SJCRH30 (cell line): ENCODE measurements around the gene TRIM69. TPM values are rescaled to one million over a fixed set of nuclear protein-coding genes. Genes with fewer than 3 reads are reported as not detected.
A peak's percentile ranks its signal among the peaks of the same experiment; 100 is the strongest.
"Not testable (repeated sequence)": the region's sequence is repeated elsewhere in the genome, so short reads cannot be mapped to it uniquely, and the experiment has no call there.

Experiments
- DNase-seq, 2 experiments: peaks; one replicate each; pipeline ENCODE4 v3.0.0-alpha.2; 2015 to 2020
- H3K27ac ChIP-seq: fragments of 250-450 bp; sonication (Bioruptor Pico); 2 replicates; pipeline ENCODE4 v1.5.1; 2020; ENCODE audit warnings: mild to moderate bottlenecking, moderate library complexity
- H3K27me3 ChIP-seq: fragments of 250-450 bp; sonication (Bioruptor Pico); 2 replicates; pipeline ENCODE4 v1.5.1; 2020; ENCODE audit warnings: mild to moderate bottlenecking, moderate library complexity
- H3K36me3 ChIP-seq: fragments of 250-450 bp; sonication (Bioruptor Pico); 2 replicates; pipeline ENCODE4 v1.5.1; 2020; ENCODE audit warnings: mild to moderate bottlenecking, moderate library complexity
- H3K4me1 ChIP-seq: fragments of 250-450 bp; sonication (Bioruptor Pico); 2 replicates; pipeline ENCODE4 v1.5.1; 2020; ENCODE audit warnings: mild to moderate bottlenecking, moderate library complexity
- H3K4me3 ChIP-seq: fragments of 250-450 bp; sonication (Bioruptor Pico); 2 replicates; pipeline ENCODE4 v1.5.1; 2020; ENCODE audit warnings: mild to moderate bottlenecking, moderate library complexity
- H3K9me3 ChIP-seq: fragments of 250-450 bp; sonication (Bioruptor Pico); replicated peaks from 2 replicates; pipeline ENCODE4 v1.5.1; 2020; ENCODE audit warnings: mild to moderate bottlenecking, moderate library complexity
- total RNA-seq: library from RNA; depleted of rRNA; stranded (reverse); fragments of >200 nt; shearing (Covaris generic); gene quantifications from 2 replicates; pipeline ENCODE4 v1.2.3, GENCODE V29; 2014

Gene TRIM69
- total RNA-seq, 1 experiment from 2014 or later, result 15.7 TPM

DNA sequence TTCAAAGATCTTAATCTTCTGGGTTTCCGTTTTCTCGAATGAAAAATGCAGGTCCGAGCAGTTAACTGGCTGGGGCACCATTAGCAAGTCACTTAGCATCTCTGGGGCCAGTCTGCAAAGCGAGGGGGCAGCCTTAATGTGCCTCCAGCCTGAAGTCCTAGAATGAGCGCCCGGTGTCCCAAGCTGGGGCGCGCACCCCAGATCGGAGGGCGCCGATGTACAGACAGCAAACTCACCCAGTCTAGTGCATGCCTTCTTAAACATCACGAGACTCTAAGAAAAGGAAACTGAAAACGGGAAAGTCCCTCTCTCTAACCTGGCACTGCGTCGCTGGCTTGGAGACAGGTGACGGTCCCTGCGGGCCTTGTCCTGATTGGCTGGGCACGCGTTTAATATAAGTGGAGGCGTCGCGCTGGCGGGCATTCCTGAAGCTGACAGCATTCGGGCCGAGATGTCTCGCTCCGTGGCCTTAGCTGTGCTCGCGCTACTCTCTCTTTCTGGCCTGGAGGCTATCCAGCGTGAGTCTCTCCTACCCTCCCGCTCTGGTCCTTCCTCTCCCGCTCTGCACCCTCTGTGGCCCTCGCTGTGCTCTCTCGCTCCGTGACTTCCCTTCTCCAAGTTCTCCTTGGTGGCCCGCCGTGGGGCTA lies 25.1 kb upstream of the TRIM69 start, which contains the start of the genes B2M and PATL2:
Gene B2M (plus strand): TSS at position 422 of the 647 bp plus-strand sequence. CDS start 30 bp downstream, at position 452.
Gene PATL2 (minus strand): TSS at position 228 of the 647 bp plus-strand sequence. CDS start 34,833 bp downstream, outside the sequence.
- H3K27me3 ChIP-seq, result no peaks in the 10 kb centered on the region
- H3K4me3 ChIP-seq, result peak within 1 kb of the TSS; percentile 87
- peak; percentile 95 to 98 for DNase-seq
- 0 out of 2 replicates have a peak, but pooled peaks cover 6% of the 10 kb centered on the region for H3K4me1 ChIP-seq
- peak within 1 kb of the TSS; percentile 79 for H3K27ac ChIP-seq
- H3K9me3 ChIP-seq, result no peaks in the 10 kb centered on the region
- peaks cover 13% of the 10 kb centered on the region for H3K36me3 ChIP-seq

DNA sequence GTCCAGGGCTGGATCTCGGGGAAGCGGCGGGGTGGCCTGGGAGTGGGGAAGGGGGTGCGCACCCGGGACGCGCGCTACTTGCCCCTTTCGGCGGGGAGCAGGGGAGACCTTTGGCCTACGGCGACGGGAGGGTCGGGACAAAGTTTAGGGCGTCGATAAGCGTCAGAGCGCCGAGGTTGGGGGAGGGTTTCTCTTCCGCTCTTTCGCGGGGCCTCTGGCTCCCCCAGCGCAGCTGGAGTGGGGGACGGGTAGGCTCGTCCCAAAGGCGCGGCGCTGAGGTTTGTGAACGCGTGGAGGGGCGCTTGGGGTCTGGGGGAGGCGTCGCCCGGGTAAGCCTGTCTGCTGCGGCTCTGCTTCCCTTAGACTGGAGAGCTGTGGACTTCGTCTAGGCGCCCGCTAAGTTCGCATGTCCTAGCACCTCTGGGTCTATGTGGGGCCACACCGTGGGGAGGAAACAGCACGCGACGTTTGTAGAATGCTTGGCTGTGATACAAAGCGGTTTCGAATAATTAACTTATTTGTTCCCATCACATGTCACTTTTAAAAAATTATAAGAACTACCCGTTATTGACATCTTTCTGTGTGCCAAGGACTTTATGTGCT lies 24.5 kb upstream of the TRIM69 start:
- Histone ChIP-seq H3K4me3 (peak overlapping the region; percentile 87), H3K9me3 (no peaks in the 10 kb centered on the region), H3K27me3 (no peaks in the 10 kb centered on the region), H3K36me3 (peaks cover 20% of the 10 kb centered on the region), H3K4me1 (0 out of 2 replicates have a peak, but pooled peaks cover 6% of the 10 kb centered on the region), H3K27ac (peak overlapping the region; percentile 79)
- peak; percentile 58 to 60 for DNase-seq

DNA sequence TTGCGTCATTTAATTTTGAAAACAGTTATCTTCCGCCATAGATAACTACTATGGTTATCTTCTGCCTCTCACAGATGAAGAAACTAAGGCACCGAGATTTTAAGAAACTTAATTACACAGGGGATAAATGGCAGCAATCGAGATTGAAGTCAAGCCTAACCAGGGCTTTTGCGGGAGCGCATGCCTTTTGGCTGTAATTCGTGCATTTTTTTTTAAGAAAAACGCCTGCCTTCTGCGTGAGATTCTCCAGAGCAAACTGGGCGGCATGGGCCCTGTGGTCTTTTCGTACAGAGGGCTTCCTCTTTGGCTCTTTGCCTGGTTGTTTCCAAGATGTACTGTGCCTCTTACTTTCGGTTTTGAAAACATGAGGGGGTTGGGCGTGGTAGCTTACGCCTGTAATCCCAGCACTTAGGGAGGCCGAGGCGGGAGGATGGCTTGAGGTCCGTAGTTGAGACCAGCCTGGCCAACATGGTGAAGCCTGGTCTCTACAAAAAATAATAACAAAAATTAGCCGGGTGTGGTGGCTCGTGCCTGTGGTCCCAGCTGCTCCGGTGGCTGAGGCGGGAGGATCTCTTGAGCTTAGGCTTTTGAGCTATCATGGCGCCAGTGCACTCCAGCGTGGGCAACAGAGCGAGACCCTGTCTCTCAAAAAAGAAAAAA lies 23.9 kb upstream of the TRIM69 start:
- H3K27ac ChIP-seq, result peak overlapping the region; percentile 79
- DNase-seq, result peak; percentile 66 to 77
- H3K36me3 ChIP-seq, result peaks cover 26% of the 10 kb centered on the region

DNA sequence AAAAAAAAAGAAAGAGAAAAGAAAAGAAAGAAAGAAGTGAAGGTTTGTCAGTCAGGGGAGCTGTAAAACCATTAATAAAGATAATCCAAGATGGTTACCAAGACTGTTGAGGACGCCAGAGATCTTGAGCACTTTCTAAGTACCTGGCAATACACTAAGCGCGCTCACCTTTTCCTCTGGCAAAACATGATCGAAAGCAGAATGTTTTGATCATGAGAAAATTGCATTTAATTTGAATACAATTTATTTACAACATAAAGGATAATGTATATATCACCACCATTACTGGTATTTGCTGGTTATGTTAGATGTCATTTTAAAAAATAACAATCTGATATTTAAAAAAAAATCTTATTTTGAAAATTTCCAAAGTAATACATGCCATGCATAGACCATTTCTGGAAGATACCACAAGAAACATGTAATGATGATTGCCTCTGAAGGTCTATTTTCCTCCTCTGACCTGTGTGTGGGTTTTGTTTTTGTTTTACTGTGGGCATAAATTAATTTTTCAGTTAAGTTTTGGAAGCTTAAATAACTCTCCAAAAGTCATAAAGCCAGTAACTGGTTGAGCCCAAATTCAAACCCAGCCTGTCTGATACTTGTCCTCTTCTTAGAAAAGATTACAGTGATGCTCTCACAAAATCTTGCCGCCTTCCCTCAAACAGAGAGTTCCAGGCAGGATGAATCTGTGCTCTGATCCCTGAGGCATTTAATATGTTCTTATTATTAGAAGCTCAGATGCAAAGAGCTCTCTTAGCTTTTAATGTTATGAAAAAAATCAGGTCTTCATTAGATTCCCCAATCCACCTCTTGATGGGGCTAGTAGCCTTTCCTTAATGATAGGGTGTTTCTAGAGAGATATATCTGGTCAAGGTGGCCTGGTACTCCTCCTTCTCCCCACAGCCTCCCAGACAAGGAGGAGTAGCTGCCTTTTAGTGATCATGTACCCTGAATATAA lies 23.0 kb upstream of the TRIM69 start:
- no peaks in the 10 kb centered on the region for H3K27me3 ChIP-seq
- H3K4me3 ChIP-seq, result peak overlapping the region; percentile 87
- H3K36me3 ChIP-seq, result peaks cover 34% of the 10 kb centered on the region
- H3K4me1 ChIP-seq, result 0 out of 2 replicates have a peak, but pooled peaks cover 6% of the 10 kb centered on the region
- H3K9me3 ChIP-seq, result no peaks in the 10 kb centered on the region
- H3K27ac ChIP-seq, result no peak overlapping the region
- DNase-seq, result peak in 1 of 2 experiments; percentile 47

More for the DNA sequence above, 23.9 kb upstream of the TRIM69 start:
- Histone ChIP-seq H3K9me3 (no peaks in the 10 kb centered on the region), H3K4me1 (0 out of 2 replicates have a peak, but pooled peaks cover 6% of the 10 kb centered on the region), H3K27me3 (no peaks in the 10 kb centered on the region), H3K4me3 (peak overlapping the region; percentile 87)

DNA sequence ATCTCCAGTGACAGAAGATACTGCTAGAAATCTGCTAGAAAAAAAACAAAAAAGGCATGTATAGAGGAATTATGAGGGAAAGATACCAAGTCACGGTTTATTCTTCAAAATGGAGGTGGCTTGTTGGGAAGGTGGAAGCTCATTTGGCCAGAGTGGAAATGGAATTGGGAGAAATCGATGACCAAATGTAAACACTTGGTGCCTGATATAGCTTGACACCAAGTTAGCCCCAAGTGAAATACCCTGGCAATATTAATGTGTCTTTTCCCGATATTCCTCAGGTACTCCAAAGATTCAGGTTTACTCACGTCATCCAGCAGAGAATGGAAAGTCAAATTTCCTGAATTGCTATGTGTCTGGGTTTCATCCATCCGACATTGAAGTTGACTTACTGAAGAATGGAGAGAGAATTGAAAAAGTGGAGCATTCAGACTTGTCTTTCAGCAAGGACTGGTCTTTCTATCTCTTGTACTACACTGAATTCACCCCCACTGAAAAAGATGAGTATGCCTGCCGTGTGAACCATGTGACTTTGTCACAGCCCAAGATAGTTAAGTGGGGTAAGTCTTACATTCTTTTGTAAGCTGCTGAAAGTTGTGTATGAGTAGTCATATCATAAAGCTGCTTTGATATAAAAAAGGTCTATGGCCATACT lies 21.1 kb upstream of the TRIM69 start:
- Histone ChIP-seq H3K36me3 (peaks cover 41% of the 10 kb centered on the region), H3K9me3 (no peaks in the 10 kb centered on the region), H3K4me1 (0 out of 2 replicates have a peak, but pooled peaks cover 6% of the 10 kb centered on the region), H3K27me3 (no peaks in the 10 kb centered on the region), H3K4me3 (no peak overlapping the region), H3K27ac (no peak overlapping the region)
- no peak for DNase-seq

DNA sequence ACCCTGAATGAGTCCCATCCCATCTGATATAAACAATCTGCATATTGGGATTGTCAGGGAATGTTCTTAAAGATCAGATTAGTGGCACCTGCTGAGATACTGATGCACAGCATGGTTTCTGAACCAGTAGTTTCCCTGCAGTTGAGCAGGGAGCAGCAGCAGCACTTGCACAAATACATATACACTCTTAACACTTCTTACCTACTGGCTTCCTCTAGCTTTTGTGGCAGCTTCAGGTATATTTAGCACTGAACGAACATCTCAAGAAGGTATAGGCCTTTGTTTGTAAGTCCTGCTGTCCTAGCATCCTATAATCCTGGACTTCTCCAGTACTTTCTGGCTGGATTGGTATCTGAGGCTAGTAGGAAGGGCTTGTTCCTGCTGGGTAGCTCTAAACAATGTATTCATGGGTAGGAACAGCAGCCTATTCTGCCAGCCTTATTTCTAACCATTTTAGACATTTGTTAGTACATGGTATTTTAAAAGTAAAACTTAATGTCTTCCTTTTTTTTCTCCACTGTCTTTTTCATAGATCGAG lies 20.5 kb upstream of the TRIM69 start:
- no peak for DNase-seq
- peaks cover 41% of the 10 kb centered on the region for H3K36me3 ChIP-seq
- no peak overlapping the region for H3K27ac ChIP-seq
- H3K4me1 ChIP-seq, result 0 out of 2 replicates have a peak, but pooled peaks cover 6% of the 10 kb centered on the region
- no peak overlapping the region for H3K4me3 ChIP-seq
- no peaks in the 10 kb centered on the region for H3K9me3 ChIP-seq
- no peaks in the 10 kb centered on the region for H3K27me3 ChIP-seq

DNA sequence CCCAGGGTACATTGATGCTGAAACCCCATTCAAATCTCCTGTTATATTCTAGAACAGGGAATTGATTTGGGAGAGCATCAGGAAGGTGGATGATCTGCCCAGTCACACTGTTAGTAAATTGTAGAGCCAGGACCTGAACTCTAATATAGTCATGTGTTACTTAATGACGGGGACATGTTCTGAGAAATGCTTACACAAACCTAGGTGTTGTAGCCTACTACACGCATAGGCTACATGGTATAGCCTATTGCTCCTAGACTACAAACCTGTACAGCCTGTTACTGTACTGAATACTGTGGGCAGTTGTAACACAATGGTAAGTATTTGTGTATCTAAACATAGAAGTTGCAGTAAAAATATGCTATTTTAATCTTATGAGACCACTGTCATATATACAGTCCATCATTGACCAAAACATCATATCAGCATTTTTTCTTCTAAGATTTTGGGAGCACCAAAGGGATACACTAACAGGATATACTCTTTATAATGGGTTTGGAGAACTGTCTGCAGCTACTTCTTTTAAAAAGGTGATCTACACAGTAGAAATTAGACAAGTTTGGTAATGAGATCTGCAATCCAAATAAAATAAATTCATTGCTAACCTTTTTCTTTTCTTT lies 19.2 kb upstream of the TRIM69 start:
- peaks cover 41% of the 10 kb centered on the region for H3K36me3 ChIP-seq
- DNase-seq, result no peak

DNA sequence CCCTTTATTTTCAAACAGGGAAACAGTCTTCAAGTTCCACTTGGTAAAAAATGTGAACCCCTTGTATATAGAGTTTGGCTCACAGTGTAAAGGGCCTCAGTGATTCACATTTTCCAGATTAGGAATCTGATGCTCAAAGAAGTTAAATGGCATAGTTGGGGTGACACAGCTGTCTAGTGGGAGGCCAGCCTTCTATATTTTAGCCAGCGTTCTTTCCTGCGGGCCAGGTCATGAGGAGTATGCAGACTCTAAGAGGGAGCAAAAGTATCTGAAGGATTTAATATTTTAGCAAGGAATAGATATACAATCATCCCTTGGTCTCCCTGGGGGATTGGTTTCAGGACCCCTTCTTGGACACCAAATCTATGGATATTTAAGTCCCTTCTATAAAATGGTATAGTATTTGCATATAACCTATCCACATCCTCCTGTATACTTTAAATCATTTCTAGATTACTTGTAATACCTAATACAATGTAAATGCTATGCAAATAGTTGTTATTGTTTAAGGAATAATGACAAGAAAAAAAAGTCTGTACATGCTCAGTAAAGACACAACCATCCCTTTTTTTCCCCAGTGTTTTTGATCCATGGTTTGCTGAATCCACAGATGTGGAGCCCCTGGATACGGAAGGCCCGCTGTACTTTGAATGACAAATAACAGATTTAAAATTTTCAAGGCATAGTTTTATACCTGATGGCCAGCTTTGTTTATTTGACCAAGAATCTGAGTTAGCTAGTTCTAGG lies 18.0 kb upstream of the TRIM69 start:
- Histone ChIP-seq H3K4me1 (0 out of 2 replicates have a peak, but pooled peaks cover 2% of the 10 kb centered on the region), H3K27ac (no peak overlapping the region), H3K4me3 (no peak overlapping the region), H3K9me3 (no peaks in the 10 kb centered on the region), H3K27me3 (no peaks in the 10 kb centered on the region), H3K36me3 (peaks cover 41% of the 10 kb centered on the region)
- DNase-seq, result no peak

More for the DNA sequence above, 19.2 kb upstream of the TRIM69 start:
- Histone ChIP-seq H3K4me3 (no peak overlapping the region), H3K4me1 (0 out of 2 replicates have a peak, but pooled peaks cover 6% of the 10 kb centered on the region), H3K9me3 (no peaks in the 10 kb centered on the region), H3K27me3 (no peaks in the 10 kb centered on the region), H3K27ac (no peak overlapping the region)

DNA sequence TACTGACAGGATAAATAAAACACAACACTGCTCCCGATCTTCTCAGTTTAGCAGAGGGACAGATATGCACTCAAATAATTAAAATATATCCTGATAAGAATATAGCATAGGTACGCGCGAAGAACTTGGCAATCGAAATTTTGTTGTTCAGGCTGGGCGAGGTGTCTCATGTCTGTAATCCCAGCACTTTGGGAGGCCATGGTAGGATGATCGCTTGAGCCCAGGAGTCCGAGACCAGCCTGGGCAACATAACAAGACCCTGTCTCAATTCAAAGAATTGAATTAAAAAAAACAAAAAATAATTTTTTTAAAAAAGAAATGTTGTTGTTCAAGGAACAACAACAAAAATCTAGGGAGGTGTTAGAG lies 17.4 kb upstream of the TRIM69 start:
- no peaks in the 10 kb centered on the region for H3K9me3 ChIP-seq
- DNase-seq, result no peak
- H3K4me3 ChIP-seq, result no peak overlapping the region
- H3K27me3 ChIP-seq, result no peaks in the 10 kb centered on the region
- no peak overlapping the region for H3K27ac ChIP-seq
- H3K36me3 ChIP-seq, result peaks cover 41% of the 10 kb centered on the region
- no peaks in the 10 kb centered on the region for H3K4me1 ChIP-seq

DNA sequence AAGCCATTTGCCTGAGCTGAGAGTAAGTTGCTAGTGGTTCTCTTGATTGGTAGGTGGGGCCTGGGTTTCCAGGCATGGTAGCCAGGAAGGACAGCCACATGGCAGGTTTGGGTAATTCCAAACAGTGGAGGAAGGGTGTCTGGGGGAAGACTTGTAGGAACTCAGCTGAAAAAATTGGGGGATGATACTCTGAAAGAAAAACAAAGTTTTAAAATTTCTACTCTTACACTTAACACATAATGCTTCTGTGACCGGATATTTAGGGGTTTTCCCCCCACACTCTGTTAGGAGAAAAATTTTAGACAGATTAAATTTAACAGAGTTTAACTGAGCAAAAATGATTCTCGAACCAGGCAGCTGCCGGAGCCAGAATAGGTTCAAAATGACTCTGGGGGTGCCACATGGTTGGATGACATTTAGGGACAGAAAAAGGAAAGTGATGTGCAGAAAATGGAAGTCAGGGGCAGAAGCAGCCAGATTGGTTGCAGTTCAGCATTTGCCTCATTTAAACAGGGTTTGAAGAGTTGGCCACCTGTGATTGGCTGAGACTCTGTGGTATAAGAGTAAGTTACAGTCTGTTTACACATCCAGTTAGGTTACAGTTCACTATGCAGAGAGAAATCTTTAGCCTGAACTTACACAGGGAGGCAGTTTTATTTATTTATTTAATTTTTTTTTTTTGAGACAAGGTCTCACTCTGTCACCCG lies 16.9 kb upstream of the TRIM69 start:
- Histone ChIP-seq H3K4me1 (no peaks in the 10 kb centered on the region), H3K36me3 (peaks cover 41% of the 10 kb centered on the region), H3K27ac (no peak overlapping the region), H3K27me3 (no peaks in the 10 kb centered on the region), H3K9me3 (no peaks in the 10 kb centered on the region), H3K4me3 (no peak overlapping the region)
- peak in 1 of 2 experiments; percentile 20 for DNase-seq

DNA sequence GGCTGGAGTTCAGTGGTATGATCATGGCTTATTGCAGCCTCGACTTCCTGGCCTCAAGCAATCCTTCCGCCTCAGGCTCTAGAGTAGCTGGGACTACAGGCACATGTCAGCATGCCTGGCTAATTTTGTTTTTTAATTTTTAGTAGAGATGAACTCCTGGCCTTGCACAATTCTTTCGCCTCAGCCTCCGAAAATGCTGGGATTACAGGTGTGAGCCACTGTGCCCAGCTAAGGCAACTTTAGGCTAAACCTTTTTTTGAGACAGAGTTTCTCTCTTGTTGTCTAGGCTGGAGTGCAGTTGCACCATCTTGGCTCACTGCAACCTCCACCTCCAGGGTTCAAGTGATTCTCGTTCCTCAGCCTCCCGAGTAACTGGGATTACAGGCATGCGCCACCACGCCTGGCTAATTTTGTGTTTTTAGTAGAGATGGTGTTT lies 16.3 kb upstream of the TRIM69 start:
- not testable (repeated sequence) for DNase-seq, H3K27me3 ChIP-seq, H3K9me3 ChIP-seq, H3K27ac ChIP-seq, H3K4me3 ChIP-seq, H3K4me1 ChIP-seq
- H3K36me3 ChIP-seq, result peaks cover 39% of the 10 kb centered on the region
